RCC 7860 (cell line): ENCODE results near the gene DIP2C.
"Not testable (repeated sequence)": the region's sequence is repeated elsewhere in the genome, so short reads cannot be mapped to it uniquely, and the experiment has no call there.

ENCODE experiments used
- DNase-seq: peaks from one replicate; pipeline ENCODE4 v3.0.0-alpha.2; 2015; ENCODE audit warnings: low spot score
- FAIRE-seq: peaks from 2 replicates; lab custom pipeline; 2012; peaks lifted over from hg19 to GRCh38; lab: Jason Lieb, UNC

Gene DIP2C

DNA sequence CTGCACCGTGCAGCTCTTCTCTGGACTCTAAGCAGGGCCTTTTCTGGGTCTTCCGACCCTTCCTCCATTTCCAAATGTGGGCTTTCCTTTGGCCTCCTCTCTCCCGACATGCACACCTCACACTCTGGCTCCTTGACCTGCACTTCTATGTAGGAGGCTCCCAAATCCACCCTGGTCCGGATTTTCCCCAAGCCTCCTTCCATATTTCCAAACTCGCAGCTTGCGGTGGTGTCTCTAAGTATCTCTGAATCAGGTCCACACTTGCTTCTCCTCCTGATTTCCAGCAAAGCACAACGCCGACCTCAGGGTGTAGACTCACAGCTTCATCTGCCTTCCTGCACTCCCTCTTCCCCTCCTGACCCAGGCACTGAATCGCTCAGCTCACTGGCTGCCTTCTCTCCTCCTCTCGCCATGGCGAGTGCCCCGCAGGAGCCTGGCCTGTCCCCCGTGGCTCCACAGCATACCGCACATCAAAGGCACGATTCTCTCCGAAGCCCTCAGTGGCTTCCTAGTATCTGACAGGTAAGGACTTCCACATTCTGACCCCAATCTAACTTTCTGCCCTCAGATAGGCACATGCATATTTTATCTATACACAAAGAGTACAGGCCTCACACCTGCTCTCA lies 27.8 kb downstream of the DIP2C start:
- FAIRE-seq (no peak), DNase-seq (no peak)

- FAIRE-seq = no peak
- DNase-seq = no peak
These were observed 28.4 kb downstream of the DIP2C start for GRCh38 chr10:660970-661596.

DNA sequence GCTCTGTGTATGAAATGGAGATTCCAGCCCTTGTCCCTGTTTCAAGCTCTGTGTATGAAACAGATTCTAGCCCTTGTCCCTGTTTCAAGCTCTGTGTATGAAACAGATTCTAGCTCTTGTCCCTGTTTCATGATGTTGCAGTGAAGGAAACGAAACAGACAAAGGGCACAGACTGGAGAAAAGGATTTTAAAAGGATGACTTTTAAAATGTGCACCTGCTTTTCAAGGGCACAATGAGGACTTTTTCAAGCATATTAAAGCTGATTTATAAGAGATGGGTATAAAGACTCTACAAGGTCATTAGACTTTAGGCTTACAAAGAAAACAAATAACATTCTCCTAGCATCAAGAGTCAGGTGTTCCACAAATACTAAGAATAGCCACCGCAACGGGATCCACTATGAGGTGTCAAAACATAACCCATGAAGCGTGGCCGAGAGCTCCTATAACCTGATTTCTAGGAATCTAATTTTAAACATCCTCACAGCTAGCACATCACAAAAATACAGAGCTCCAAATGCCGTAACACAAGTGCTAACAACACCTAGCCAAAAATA lies 29.0 kb downstream of the DIP2C start:
- DNase-seq (no peak), FAIRE-seq (no peak)

DNA sequence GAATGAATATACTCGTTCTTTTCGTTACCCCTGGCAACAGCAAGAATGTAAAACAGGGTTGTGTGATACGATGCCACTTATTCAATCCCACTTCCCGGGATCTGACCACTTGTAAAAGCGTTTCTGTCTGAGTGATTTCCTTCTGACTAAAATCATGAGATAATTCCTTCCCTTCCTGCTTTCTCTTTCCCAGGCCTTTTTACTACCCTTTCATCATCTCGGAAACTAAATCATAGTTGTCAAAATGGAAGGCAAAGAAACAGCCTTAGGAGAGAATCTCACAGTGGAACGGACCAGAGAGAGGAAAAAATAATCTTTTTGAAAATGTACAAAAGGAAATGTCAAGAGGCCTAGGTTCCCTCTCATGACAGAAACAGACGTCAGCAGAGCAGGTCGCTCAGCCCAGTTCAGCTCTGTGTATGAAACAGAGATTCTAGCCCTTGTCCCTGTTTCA lies 29.8 kb downstream of the DIP2C start:
- peak; percentile 91 for FAIRE-seq
- peak; percentile 80 for DNase-seq

- FAIRE-seq, DNase-seq: not testable (repeated sequence)
These were observed 31.6 kb downstream of the DIP2C start for GRCh38 chr10:657816-658350.

- FAIRE-seq = no peak
These were observed 32.6 kb downstream of the DIP2C start for GRCh38 chr10:656883-657282.

GRCh38 chr10:655184-655583 lies 34.3 kb downstream of the DIP2C start:
- no peak for DNase-seq
- FAIRE-seq = no peak

More at GRCh38 chr10:656883-657282, 32.6 kb downstream of the DIP2C start:
- DNase-seq = no peak

DNA sequence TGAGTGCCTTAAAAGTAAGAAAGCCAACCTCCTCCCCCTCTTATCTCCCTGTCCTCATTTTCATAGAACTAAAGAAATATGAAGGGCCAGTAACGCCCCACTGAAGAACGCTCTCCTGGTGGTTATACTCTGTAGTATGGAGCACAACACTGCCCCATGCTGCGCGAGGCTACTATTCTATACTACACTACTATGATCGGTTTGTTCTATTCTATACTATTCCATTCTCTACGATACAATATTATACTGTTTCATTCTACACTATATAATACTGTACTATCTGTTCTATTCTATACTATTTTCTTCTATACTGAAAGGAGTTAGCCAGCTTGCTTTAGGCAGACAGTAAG lies 34.8 kb downstream of the DIP2C start:
- FAIRE-seq (no peak), DNase-seq (no peak)

DNA sequence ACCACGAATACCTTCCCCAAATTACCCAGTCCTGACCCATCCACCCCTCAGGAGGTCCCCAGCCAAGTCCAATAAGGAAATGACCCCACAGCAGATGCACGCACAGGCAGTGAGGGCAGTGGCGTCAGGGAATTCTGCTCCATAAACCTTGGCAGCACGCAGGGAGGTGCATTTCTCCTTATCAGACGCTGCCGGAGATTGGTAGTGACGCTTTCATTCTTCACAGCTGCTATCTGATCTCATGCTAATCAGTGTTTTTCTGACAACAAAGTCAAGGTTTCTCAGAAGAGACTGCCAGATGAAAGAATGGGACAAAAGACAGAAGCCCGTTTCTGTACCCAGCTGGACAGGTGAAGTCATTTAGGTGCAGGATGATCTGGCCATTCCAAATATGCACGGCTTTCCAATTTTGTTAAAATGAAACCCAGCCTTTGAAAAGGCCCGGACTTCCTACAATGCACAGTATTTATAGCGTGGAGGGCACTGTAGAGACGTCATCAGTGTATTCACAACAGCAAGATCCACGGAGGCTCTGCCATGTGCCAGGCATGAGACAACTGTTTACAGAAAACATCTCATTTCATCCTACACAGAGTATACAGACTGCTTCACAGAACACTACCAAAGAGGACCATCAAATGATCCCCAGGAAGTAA lies 35.3 kb downstream of the DIP2C start:
- FAIRE-seq (no peak), DNase-seq (no peak)

DNA sequence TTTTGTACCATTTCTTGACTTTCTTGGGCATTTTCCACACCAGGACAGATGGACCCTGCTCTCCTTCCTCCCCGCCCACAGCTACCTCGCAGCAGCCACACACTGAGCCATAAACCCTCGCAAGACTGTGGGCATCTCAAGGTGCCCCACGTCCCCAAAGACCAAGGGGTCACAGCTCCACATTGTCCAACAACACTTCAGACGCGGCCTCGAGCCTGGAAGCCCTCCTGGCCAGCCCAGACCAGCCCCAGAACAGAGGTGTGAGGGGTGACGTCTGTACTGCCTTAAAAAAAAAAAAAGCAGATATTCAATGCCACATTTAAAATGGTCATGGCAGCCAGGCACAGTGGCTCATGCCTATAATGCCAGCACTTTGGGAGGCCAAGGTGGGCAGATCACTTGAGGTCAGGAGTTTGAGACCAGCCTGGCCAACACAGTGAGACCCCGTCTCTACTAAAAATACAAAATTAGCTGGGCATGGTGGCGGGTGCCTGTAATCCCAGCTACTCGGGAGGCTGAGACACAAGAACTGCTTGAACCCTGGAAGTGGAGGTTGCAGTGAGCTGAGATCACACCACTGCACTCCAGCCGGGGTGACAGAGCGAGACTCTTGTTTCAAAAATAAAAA lies 36.5 kb downstream of the DIP2C start:
- not testable (repeated sequence) for DNase-seq, FAIRE-seq

- DNase-seq (no peak), FAIRE-seq (no peak)
These were observed 37.2 kb downstream of the DIP2C start for GRCh38 chr10:652233-652632.

- FAIRE-seq (no peak), DNase-seq (no peak)
These were observed 37.8 kb downstream of the DIP2C start for GRCh38 chr10:651692-652091.

DNA sequence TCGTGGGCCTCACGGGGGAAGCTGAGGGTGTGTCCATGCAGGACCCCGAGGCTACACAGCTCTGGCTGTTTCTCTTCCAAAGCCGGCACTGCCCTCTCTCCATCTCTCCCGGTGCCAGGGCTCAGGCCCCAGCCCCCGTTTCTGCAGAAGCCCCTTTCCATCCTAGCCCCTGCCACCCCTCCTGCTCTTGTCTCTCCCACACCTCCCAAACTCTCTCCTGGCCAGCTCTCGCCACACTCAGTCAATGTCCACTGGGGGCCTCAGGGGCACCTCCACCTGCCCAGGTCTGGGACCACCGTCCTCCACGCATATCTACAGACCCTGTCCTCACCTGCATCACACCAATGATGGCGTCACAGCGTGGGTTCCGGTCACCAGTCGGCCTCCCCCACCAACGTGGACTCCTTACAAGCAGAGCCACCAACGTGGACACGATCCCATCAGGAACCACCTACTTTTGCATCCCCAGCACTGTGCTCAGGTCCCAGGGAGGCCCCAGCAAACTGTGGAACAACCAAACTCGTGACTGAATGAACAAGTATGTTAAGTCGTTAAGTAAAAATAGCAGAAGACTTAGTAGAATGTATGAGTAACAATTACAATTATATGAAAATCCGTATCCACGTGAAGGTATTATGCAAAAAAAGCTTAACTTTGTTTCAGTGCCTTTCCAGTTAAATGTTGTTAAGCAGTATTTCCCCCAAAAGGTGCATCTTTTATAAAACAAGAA lies 38.4 kb downstream of the DIP2C start:
- DNase-seq (no peak), FAIRE-seq (no peak)

GRCh38 chr10:650441-650851 lies 39.0 kb downstream of the DIP2C start:
- DNase-seq (no peak), FAIRE-seq (no peak)

DNA sequence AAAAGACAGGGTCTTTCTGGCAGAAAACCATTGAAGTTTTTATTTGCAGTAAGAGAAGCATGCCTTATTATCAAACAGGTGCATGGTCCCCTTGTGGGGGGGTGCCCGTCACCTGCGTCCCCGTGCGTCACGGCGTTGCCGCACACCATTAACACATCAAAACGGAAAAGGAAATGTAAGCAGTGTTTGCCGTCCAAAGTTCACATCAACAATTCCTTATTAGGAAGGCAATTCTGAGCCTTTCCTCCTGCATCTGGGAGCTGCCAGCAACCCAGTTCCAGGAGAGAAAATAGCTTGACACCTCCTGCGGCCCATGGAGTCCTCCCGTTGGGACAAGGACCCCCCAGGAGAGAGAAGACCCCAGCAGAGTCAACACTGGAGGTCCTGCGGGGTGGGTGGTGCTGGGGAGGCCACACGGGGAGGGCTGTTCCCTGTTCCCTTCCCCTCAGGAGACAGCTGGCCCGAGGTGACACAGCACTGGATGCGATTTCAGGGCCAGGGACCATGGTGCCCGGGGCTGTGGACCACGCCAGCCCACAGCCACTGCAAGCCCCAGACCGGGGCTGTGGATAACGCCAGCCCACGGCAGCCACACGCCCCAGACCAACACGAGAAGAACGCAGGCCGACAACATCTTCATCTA lies 39.5 kb downstream of the DIP2C start:
- no peak for DNase-seq
- FAIRE-seq = no peak

DNA sequence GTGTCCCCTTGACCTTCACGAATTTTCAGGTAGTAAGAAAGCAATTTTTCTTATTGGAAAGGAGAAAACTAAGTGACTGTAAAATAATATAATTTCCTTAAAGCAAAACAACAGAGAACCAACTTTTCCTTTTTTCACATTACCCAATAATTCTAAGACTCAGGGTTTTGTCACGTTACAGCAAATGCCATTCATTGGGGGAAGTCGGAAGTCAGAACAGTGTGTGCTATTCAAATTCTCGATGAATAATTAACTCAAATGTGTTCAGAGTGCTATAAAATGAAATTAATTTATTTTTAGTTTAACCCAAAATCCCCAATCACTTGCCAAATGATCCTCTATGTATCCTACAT lies 40.0 kb downstream of the DIP2C start:
- no peak for DNase-seq
- no peak for FAIRE-seq

GRCh38 chr10:647019-647418 lies 42.4 kb downstream of the DIP2C start:
- DNase-seq, FAIRE-seq: not testable (repeated sequence)

- FAIRE-seq (no peak), DNase-seq (no peak)
These were observed 43.3 kb downstream of the DIP2C start for GRCh38 chr10:646118-646524.

GRCh38 chr10:644943-645334 lies 44.5 kb downstream of the DIP2C start:
- FAIRE-seq (no peak), DNase-seq (no peak)
